Stimulated activated CD4-positive, alpha-beta T cell treated with anti-CD3 and anti-CD28 coated beads, TNF-alpha, amount 100 ng/mL, for 24 hours (primary cell): ENCODE results near the gene SETX.

Experiments
- DNase-seq, 3 experiments: peaks; one replicate each; pipeline ENCODE4 v3.0.0-alpha.2; 2020; ENCODE audit warnings: low read depth in 3 of 3

The SETX gene

DNA sequence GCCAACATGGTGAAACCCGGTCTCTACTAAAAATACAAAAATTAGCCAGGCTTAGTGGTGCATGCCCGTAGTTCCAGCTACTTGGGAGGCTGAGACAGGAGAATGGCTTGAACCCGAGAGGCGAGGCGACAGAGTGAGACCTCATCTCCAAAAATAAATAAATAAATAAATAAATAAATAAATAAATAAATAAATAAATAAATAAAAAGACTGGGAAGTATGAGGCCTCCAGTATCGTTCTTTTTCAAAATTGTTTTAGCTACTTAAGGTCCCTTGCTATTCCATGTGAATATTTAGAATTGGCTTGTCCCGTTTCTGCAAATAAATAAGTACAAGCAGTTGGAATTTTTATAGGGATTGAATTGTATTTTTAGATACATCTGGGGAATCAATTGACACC is 3.0 kb upstream of the SETX start:
- DNase-seq: no peak

- no peak for DNase-seq
Measured at GRCh38 chr9:132356324-132356924, 1.6 kb upstream of the SETX start.

GRCh38 chr9:132351404-132352045 is 3.3 kb downstream of the SETX start:
- no peak for DNase-seq

DNA sequence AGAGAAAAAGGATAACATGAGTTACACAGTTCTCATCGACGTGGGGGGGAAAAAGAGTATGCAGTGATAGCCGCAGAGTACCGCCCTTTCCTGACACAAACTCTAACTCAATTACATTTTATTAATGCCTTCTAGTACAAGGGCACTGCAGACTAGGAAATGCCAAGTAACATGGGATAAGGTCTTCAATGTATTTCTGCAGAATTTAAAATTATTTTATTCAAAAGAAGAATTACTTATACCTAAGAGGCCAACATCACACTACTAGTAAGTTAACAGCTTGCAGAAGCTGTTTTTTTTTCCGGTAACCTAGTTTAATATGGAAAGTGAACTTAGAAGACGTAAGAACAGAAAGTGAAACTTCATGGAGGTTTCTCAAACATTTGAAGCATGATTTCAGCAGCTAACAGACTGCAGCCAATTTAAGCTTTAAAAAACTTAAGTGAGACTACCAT is 3.9 kb downstream of the SETX start:
- no peak for DNase-seq

- DNase-seq: no peak
Measured at GRCh38 chr9:132348676-132349075, 6.1 kb downstream of the SETX start.

DNA sequence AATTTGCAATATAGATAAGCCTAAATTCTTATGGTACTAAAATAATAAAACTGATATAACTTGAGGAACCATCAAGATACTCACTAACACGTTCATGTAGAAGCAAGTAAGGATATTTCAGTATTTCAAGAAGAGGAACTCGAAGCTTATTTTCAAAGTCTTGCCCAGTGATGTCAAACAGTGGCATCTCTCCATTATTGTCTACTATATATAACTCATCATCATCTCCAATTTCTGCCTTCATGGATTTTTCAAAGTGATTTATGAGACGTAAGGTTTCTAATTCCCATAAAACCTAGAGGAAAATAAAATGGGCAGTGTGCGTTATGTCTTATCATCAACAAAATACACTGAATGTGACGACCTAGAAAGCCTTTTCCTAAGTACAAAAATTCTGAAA is 8.6 kb downstream of the SETX start:
- DNase-seq: no peak

DNA sequence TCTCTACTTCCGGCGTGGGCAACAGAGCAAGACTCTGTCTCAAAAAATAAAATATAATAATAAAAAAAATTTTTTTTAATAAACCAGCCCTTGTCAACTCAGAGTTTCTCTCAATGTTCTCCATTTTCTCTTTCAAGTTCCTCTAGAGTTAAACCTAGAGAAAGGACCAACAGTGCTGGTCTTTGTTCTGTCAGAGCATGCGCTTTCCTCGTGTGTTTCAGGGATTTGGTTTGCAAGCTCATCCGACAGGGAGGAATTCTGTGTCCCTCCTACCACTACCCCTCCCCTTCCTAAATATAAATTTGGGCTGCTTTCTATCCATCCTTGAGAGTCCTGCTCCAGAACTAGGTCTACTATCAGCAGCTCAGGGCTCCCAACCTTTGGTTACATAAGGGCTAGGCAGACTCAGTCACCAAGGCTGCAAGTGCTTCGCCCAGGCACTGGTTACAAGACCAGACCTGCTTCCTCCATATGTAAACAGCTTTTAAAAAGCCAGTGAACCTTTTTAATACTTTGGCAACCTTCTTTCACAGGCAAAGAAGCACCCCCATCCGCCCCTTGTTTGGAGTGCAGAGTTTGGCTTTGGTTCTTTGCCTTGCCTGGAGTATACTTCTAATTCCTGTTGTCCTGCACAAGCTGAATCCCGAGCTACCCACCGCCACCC is 13.5 kb downstream of the SETX start:
- DNase-seq: no peak

GRCh38 chr9:132334364-132334763 is 20.4 kb downstream of the SETX start:
- no peak for DNase-seq

GRCh38 chr9:132333556-132333955 is 21.2 kb downstream of the SETX start:
- DNase-seq: no peak

GRCh38 chr9:132328580-132328979 is 26.2 kb downstream of the SETX start:
- DNase-seq: no peak

- DNase-seq: no peak
Measured at GRCh38 chr9:132327537-132327936, 27.2 kb downstream of the SETX start.

GRCh38 chr9:132324425-132324824 is 30.4 kb downstream of the SETX start:
- DNase-seq: no peak

GRCh38 chr9:132319421-132320110 is 35.2 kb downstream of the SETX start:
- DNase-seq: no peak

DNA sequence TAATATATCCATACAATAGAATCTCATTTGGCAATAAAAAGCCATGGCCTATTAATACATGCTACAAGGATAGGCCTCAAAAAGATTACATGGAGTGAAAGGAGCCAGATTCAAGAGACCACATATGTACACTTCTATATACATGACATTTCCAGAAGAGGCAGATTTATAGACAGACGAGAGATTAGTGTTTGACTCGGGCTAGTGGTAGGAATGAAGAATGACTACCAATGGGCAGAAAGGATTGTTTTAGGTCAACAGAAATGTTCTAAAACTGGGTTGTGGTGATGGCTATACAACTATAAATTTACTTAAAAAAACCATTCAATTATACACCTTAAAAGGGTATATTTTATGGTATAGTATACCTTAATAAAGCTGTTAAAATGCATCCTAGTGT is 41.9 kb downstream of the SETX start:
- no peak for DNase-seq

DNA sequence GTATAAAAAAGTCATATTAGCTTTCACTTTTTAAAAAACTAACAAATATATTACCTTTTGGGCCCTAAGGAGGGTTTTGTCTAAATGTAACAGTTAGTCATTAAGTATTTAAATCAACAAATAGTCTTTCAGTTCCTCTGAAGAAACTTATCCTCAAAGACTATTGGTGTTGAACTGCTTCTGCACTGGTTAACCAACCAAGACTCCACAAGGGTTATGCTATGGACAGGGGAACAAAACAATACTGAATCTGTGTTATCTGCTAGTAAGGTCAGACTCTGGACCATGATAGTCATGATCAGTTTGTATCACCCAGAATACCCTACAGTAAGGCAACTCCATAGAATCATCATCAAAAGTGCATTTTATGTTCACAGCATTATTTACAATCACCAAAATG is 42.4 kb downstream of the SETX start:
- DNase-seq: no peak

DNA sequence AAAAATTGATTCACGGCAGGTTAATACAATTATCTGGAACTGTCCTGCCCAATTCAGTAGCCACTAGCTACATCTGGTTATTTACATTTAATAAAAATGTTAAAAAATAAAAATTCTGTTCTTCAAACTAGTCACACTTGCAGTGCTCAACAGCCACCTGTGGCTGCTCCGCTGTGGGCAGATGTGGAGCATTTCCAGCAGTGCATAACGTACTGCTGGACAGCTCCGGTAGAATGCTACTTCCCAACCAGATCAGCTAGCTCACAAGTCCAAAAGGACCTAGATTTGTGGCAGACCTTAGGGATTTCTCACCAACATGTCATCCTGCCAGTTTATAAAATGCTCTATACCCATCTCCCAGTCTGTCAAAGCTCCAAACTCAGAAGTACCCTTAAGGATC is 42.8 kb downstream of the SETX start:
- no peak for DNase-seq

DNA sequence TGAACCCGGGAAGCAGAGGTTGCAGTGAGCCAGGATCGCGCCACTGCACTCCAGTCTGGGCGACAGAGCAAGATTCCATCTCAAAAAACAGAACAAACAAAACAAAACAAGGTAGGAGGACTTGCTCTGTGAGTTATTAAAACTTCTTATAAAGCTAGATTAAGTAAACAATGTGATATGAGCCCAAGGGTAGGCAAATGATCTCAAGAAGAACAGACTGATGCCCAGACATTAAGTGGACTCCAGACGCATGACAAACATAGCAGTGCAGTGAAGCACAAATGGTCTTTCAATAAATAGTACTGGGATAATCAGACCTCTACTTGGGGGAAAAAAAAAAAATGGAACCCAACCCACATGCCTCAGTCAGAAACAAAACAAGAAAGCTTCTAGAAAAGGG is 45.7 kb downstream of the SETX start:
- no peak for DNase-seq

- DNase-seq: no peak
Measured at GRCh38 chr9:132301521-132301920, 53.3 kb downstream of the SETX start.

- no peak for DNase-seq
Measured at GRCh38 chr9:132299221-132299620, 55.6 kb downstream of the SETX start.

DNA sequence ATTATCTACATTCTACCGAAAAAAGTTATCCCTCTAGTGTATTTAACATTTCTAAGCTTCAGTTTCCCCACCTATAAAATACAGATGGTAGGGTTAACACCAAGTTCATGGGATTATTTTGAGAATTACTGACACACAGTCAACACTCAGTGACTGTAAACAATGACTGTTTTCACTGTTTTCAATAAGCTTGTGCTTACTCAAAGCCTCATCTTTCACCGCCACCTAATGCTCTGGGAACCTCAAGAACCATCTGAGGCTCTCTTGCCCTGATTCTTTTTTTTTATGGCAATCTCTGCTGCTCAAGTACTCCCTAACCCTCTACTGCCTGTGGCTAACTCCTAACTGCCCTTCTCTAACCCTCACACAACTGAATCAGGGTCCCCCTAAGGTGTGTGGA is 59.6 kb downstream of the SETX start:
- DNase-seq: no peak

DNA sequence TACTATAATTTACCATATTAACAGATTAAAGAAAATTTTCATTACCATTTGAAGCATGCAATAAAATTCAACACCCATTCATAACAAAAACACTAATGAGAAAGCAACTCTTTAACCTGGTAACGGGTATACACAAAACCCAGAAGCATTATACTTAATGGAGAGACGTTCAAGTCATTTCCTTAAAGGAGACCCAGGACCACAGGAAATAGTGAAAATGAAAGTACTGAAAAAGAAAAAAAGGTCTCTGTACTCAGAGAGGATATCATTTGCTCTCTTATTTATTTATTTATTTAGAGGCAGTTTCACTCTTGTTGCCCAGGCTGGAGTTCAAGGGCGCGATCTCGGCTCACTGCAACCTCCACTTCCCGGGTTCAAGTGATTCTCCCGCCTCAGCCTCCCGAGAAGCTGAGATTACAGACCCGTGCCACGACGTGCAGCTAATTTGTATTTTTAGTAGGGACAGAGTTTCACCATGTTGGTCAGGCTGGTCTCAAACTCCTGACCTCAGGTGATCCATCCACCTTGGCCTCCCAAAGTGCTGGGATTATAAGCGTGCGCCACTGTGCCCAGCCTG is 61.6 kb downstream of the SETX start:
- no peak for DNase-seq

GRCh38 chr9:132288966-132289365 is 65.8 kb downstream of the SETX start:
- no peak for DNase-seq
